HL-60/S4 treated with phorbol 12-myristate 13-acetate at 8.2 ng/mL for 4 days and 3 days (cell line): ENCODE measurements around the gene ZNF667.

Experiments
- in situ Hi-C: fragments of 300-500 bp; cut with MboI; formaldehyde crosslinking; loops from 2 replicates; pipeline ENCODE4 v1.15.0; 2022; ENCODE audit warnings: low sequenced_read_pairs

Gene ZNF667

DNA sequence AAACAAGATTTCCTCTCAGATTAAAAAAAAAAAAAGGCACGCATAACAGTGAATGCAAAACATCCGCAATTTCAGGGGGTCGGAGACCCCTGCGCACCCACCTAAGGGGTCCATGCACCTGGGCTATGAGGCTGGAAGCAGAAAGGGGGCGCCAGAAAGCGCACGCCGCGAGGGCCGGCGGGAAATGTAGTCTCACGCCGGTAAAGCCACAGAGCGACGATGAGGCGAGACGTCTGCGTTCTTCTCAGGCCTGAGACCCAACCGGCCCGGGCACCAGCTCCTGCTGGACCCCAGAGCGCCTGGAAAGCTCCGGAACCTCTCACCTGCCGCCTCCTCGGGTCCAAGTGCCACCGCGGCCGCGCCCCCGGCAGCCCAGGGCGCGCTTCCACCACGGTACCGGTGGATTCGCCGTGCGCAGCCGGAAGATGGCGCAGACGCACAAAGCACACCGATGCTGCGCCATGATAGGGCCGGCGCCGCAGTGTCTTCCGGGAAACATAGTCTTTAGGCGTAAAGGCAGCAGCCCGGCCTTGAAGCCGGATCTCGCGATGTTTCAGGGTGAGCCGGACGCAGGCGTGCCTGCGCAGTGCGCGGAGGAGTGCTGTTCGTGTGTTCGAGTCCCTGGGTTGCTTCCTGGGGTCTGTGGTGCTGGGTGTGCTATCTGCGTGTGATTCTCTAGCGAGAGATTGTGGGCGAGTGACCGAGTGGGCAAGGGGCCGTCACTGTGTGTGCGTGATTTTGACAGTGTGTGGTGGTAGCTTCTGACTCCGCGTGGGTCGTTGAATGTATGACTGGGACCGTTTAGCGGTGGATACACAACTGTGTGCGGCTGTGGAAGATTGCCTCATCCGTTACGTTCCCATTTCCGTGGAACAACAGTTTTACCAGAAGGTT is 83.8 kb downstream of the ZNF667 start, which contains the start of gene ZNF582:
Gene ZNF582 (minus strand): TSS at position 416 of the 894 bp plus-strand sequence. CDS start 1,782 bp downstream, outside the sequence.
- in situ Hi-C loops: no loop called here
